SK-N-DZ (cell line): ENCODE data around the gene P2RX5.

Source experiments
- DNase-seq: peaks from one replicate; pipeline ENCODE4 v3.0.0-alpha.2; 2015; ENCODE audit warnings: low spot score

P2RX5 gene

DNA sequence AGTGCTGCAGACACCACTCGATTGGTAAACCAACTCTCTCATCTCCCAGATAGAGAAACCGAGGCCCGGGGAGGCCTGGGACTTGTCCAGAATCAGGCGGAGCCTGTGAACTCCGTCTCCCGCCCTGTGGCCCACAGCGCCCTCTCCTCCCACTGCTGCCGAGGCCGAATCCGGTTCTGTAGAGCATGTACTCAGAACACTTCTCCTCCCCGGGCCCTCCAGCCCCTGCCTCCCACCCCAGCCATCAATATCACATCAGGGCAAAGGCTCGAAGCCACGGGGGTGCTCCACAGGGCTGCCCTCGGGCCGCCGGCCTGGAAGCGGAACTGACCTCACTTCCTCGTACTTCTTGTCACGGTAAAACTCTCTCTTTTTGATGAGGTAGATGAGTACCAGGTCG is 14.4 kb downstream of the P2RX5 start:
- DNase-seq, result no peak

DNA sequence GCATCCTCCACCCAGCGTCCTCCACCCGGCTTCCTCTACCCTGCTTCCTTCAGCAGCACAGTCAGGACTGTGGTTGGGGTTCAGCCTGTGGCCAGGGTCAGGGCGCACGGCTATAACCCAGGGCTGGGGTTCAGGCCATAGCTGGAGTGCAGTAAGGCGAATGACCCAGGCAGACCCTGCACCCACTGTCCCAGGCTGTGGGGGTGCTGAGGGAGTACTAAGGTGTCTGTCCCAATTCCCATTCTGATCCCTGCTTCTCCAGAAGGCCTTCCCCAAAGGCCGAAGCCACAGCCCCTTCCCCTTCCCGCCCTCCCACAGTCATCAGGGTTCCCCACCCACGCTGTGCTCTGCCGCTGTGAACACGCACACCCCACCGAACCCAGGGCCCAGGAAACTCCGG is 14.9 kb downstream of the P2RX5 start:
- no peak for DNase-seq

DNA sequence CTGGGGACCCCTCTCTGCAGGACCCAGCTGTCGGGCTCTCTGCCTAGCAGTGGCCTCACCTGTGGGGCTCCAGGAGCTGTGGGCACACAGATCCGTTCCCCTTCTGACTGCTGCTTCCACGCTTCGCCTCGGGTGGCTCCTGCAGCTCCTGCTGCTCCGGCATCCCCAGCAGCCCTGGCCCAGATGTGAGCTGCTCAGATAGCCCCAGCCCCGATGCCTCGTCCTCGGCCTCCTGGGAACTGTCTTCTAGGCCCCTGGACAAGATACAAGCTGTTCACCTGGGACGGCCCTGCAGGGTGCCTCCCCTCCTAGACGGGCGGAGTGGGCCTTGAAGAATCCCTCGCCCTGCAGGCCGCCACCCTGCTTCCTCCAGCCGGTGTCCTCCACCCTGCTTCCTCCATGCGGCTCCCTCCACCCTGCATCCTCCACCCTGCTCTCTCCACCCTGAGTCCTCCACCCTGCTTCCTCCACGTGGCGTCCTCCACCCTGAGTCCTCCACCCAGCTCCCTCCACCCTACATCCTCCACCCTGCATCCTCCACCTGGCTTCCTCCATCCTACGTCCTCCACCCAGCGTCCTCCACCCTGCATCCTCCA is 16.3 kb downstream of the P2RX5 start:
- no peak for DNase-seq

DNA sequence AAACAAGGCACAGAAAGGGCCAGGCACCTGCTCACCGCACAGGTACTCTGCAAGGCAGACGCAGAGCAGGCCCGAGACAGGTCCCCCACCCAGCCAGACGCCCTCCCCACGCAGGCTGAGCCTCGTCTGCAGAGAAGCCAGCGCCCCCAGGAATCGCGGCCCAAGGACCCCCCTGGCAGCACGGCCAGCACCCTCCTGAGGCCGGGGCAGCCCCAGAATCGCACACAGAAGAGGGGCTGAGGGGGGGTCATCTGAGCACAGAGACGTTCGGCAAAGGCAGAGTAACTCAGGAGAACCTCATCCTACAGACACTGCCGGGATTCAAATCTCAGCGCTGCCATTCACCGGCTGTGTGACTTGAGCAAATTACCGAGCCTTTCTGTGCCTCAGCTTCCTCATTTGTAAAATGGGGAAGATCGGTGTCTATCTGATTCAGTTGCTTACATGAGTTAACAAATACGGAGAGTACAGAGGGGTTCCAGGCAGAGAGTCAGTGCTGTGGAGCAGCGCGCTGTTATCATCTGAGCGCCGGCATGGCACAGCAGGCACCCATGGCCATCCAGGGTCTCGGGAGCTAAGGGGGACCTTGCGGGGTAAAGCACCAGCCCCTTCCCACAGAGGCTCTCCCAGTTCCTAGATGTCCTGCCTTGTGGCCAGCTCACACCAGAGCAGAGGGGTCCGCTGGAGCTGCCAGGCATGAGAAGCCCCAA is 17.0 kb downstream of the P2RX5 start:
- no peak for DNase-seq

DNA sequence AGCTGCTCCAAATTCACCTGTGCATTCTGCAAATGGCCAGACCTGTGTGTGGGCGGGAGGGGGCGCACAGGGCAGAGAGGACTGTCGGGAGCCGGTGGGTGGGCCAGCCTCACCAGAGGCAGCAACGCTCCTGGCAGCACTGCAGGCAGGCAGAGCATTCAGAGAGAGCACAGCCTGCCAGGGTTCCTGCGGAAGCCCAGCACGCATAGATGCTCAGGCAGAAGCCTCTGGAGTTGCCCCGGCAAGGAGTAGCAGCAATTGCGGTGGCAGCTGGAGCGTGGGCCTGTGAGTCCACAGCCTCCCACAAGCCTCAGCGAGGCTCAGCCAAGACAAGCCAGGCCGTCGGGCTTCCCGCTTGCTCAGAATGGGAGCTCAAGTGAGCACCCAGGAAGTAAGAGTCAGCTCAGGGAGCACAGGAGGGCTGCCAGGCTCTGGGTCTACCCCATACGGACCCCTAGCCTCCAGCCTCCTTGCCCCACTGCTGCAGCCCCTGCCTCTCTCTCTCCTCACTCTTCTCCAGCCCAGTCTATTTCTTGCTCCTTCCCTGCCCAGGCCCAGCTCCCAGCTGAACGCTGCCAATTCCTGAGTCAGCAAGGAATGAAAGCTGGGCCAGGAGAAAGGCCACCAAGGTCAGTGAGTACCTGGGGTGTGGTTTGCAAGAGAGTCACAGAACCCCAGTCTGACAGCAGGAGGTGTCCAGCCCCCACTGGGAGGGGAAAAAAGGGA is 17.7 kb downstream of the P2RX5 start:
- no peak for DNase-seq

DNA sequence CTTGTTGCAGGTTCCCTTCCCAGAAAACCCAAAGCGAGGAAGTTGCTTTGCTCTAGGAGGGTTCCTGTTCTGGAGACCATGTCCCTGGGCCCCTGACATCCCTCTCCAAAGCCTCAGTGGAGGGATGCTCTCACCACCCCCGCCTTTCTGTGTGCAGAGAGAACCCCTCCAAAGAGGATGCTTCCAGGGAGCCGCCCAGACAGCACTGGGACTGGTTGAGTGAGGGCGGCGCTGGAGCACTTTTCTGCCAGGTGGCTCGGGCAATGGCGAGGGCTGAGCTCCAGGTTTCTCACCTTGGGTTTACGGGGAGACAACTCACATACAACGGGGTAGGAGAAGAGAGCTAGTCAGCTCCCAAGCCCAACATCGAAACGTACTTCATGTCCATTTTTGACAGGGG is 20.1 kb downstream of the P2RX5 start:
- DNase-seq, result no peak

DNA sequence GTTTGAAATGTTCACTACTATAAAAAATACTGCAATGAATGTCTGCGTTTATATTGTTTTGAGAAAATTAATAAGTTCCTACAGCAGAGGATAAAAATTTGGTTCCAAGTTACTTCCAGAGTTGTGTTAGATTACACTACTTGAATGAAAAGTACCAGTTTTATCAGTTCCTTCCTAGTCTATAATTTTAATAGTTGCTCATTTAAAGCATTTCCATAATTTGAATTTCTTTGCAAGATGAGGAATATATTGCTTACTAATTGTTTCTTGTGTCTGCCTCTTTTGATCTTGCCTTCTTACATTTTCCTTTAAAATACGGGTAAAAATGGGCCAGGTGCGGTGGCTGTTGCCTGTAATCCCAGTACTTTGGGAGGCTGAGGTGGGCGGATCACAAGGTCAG is 23.4 kb downstream of the P2RX5 start:
- no peak for DNase-seq

DNA sequence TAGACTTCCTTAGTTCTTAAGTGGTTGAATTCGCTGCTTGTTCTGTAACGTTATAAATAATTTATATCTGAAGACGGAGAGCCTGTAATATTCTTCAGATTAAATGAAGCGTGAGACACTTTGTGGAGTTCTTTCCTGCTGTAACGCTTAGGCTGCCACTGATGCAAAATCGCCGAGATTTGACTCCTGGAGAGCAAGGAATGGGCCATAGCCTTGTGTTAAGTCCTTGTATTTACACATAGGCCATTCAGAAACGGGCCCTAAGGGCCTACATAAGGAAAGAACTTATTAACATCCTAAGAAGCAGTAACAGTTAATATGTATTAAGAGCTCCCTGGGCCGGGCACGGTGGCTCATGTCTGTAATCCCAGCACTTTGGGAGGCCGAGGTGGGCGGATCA is 26.4 kb downstream of the P2RX5 start:
- DNase-seq, result no peak

GRCh38 chr17:3669085-3669347 is 26.9 kb downstream of the P2RX5 start:
- DNase-seq, result no peak

DNA sequence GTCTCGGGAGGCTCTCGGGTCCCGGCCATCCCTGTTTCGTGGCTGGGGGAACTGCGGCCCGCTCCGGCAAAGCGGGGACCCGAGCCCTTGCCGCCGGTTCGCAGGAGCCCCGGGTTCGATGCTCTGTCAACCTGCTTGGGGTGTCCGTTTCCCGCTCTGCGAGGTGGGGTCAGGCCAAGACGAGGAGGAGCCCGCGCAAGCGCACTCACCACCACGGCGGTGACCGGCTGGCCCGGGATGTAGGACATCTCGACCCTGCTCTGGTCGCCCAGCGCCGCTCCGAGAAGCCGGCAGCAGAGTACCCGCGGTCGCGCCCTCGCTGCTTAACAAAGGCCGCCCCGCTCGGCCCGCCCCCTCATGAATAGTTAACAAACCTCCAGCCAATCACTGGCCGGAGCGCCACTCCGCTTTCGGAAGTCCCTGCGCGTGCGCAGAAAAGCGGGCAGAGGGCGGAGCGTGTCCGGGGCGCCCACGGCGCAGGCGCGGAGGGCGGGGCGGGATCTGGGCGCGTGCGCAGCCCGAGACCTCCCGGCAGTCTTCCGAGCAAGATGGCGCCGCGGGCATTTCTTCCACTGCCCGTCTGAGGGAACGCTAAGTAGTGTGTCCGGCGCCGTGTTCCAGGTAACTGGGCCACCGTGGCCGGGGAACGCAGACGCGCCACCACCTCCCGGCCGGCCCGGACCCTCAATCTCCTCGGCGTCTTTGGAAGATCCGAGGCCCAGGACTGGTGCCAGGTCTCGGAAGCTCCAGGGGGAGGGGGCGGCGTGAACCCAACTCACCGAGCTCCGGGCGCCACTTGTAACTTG is 27.5 kb downstream of the P2RX5 start, which contains the start of the genes EMC6 and TAX1BP3:
TSS of gene EMC6 (plus strand) at position 534 of the 806 bp plus-strand sequence. CDS start 335 bp downstream, outside the sequence.
TSS of gene TAX1BP3 (minus strand) at position 300 of the 806 bp plus-strand sequence. CDS start at position 248, 52 bp downstream.
- peak; percentile 99 for DNase-seq

- DNase-seq, result peak; percentile 75
These were observed 28.3 kb downstream of the P2RX5 start for GRCh38 chr17:3667366-3668278.

DNA sequence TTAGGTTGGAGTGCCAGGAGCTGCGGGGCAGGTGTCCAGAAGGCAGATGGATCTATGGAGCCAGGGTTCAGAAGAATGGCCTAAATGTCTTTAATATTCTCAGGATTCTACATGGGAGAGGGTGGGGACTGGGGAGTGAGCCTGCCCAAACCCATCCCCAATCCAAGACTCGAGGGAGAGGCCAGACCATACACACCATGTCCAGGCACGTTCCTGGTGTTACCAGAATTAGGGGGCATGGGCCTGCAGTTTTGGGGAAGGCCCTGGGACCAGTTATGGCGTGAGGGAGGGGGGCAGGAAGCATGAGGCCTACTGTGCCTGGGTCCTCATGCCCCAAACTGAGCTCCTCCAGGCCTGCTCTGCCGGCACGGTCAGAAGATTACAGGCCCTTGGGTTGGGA is 29.4 kb downstream of the P2RX5 start:
- DNase-seq, result no peak

GRCh38 chr17:3665834-3666233 is 30.1 kb downstream of the P2RX5 start:
- DNase-seq, result no peak

DNA sequence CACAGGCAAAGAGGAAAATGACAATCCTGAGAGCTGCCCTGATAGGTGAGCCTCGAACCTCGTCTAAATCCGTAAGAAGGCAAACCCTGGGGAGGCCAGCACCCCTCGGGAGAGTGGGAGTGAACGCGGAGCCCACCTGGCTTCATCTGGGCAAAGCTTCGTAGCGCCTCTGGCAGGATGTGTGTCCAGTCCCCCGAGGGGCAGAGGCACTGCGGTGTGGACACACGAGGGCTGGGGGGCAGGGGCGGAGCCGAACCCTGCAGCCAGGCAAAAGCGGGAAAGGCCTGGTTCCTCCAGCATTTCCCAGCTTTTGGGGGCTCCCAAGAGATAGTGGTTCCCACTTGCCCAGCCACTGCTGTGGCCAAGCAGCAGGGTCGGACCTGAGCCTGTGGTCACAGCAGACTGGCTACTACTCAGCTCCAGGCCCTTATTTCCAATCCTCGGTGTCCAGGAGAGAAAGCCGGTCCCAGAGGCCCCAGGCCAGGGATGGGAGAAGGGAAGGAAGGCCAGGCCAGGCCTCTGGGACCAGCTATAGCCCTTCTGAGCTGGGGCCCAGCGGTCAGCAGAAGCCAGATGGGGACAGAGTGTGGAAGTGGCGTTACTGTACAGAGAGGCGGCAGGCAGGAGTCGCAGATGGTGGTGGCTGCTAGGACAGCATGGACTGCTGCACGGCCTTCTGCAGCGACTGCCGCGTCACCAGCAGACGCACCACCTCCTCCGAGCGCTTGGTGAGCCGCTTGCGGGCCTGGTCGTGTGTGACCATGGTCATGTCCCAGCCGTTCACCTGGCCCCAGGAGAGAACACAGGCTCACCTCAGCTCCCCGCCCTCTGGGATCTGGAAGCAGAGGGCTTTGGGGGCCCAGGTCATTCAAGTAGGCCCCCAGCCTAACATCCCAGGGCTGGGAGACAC is 32.6 kb downstream of the P2RX5 start:
- DNase-seq, result no peak

- DNase-seq, result no peak
These were observed 35.6 kb downstream of the P2RX5 start for GRCh38 chr17:3660311-3660891.

- DNase-seq, result no peak
These were observed 36.3 kb downstream of the P2RX5 start for GRCh38 chr17:3659541-3660111.

DNA sequence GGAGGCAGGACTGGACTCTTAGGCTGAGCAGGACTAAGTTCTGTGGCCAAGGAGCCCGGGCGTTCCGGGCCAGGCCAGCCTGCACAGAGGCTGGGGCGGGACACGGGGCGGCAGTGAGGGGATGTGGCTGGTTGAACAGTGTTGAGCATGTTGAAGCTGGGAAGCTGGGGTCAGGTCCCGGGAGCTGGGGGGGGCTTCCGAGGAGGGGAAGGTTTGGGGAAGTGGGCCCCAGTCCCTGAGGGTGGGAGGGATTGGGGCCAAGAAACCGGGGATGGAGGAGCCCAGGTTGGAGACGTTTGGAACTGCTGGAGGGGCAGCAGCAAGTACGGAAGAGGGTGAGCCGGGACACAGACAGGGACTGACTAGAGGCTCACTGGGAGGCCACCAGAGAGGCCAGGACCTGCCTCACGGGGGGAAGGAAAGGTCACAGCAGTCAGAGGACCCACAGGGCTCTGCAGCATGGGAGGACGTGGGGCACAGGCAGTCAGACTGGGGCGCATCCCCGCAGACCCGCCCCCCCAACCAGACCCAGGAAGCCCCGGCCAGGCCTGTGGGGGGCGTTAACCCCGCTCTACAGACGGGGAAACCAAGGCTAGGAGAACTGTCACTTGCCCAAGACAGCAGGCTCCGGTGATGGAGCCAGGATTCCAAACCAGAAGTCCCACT is 37.0 kb downstream of the P2RX5 start:
- no peak for DNase-seq
